Choroid plexus epithelial cell (primary cell): ENCODE results near the gene GRAMD1A.
"Not testable (repeated sequence)": the region's sequence is repeated elsewhere in the genome, so short reads cannot be mapped to it uniquely, and the experiment has no call there.

Experiments
- DNase-seq: peaks from one replicate; pipeline ENCODE4 v3.0.0-alpha.2; 2010; ENCODE audit warnings: low read depth
- H3K4me3 ChIP-seq: 2 replicates; pipeline ENCODE4 v1.5.1; 2011; ENCODE audit warnings: low read depth, mild to moderate bottlenecking, control low read depth, low read length, moderate library complexity
- CTCF ChIP-seq: conservative IDR thresholded peaks from 2 replicates; pipeline ENCODE4 v1.5.1; 2011; ENCODE audit warnings: low read depth, mild to moderate bottlenecking, control low read depth, inconsistent platforms, low read length, moderate library complexity

Gene GRAMD1A

GRCh38 chr19:34961775-34962686, 38.1 kb upstream of the GRAMD1A start:
- H3K4me3 ChIP-seq = peak overlapping the region; percentile 81
- DNase-seq = peak; percentile 35
- no peak for TF ChIP-seq CTCF

- no peak for TF ChIP-seq CTCF
- peak overlapping the region; percentile 81 for H3K4me3 ChIP-seq
- DNase-seq = peak; percentile 34
These were observed 37.2 kb upstream of the GRAMD1A start for GRCh38 chr19:34962687-34963572.

- H3K4me3 ChIP-seq = peak within 1 kb of the TSS; percentile 81
- DNase-seq = peak; percentile 39
- TF ChIP-seq CTCF = no peak
These were observed 36.3 kb upstream of the GRAMD1A start, which contains the start of gene ZNF792 for GRCh38 chr19:34963573-34964406. Gene ZNF792, minus strand, starts transcription at chr19:34964229. Its CDS starts 567 bp downstream, at chr19:34963662.

- H3K4me3 ChIP-seq = no peak overlapping the region
- no peak for DNase-seq
- TF ChIP-seq CTCF = no peak
These were observed 35.5 kb upstream of the GRAMD1A start for GRCh38 chr19:34964598-34964997.

GRCh38 chr19:34965505-34965904, 34.6 kb upstream of the GRAMD1A start:
- DNase-seq, H3K4me3 ChIP-seq: not testable (repeated sequence)

GRCh38 chr19:34967551-34967950, 32.6 kb upstream of the GRAMD1A start:
- no peak overlapping the region for H3K4me3 ChIP-seq
- TF ChIP-seq CTCF = no peak
- DNase-seq = no peak
